H9 (cell line): ENCODE data around the gene DESI2. TPM values are rescaled to one million over a fixed set of nuclear protein-coding genes. Genes with fewer than 3 reads are reported as not detected.
A peak's percentile ranks its signal among the peaks of the same experiment; 100 is the strongest.

Experiments used
- DNase-seq: peaks from one replicate; pipeline ENCODE4 v3.0.0-alpha.2; 2017
- H2AFZ ChIP-seq: one replicate; pipeline ENCODE4 v1.6.1; 2013; ENCODE audit warnings: mild to moderate bottlenecking, low read length, control low read depth, moderate library complexity
- H2AK5ac ChIP-seq: 2 replicates; pipeline ENCODE4 v1.6.1; 2013; ENCODE audit warnings: low read length, control low read depth, mixed read lengths; ENCODE audit not compliant: insufficient read length
- H2BK120ac ChIP-seq: one replicate; pipeline ENCODE4 v1.6.1; 2013; ENCODE audit warnings: low read depth, mild to moderate bottlenecking, low read length, control low read depth, inconsistent platforms; ENCODE audit not compliant: poor library complexity, severe bottlenecking
- H2BK12ac ChIP-seq: 2 replicates; pipeline ENCODE4 v1.6.1; 2013; ENCODE audit warnings: low read length, control low read depth, mixed read lengths, low read depth; ENCODE audit not compliant: insufficient read length
- H2BK15ac ChIP-seq: 2 replicates; pipeline ENCODE4 v1.6.1; 2013; ENCODE audit warnings: low read depth, low read length, control low read depth
- H2BK20ac ChIP-seq: one replicate; pipeline ENCODE4 v1.6.1; 2013; ENCODE audit warnings: low read depth, mild to moderate bottlenecking, low read length, control low read depth, inconsistent platforms; ENCODE audit not compliant: poor library complexity, severe bottlenecking
- H2BK5ac ChIP-seq: 2 replicates; pipeline ENCODE4 v1.6.1; 2013; ENCODE audit warnings: low read length, control low read depth, mixed read lengths; ENCODE audit not compliant: insufficient read length
- H3K14ac ChIP-seq: 2 replicates; pipeline ENCODE4 v1.6.1; 2013; ENCODE audit warnings: low read length, control low read depth; ENCODE audit not compliant: insufficient read depth
- H3K18ac ChIP-seq: 2 replicates; pipeline ENCODE4 v1.6.1; 2013; ENCODE audit warnings: low read depth, mild to moderate bottlenecking, mixed read lengths, low read length, control low read depth; ENCODE audit not compliant: insufficient read length
- H3K23ac ChIP-seq: 2 replicates; pipeline ENCODE4 v1.6.1; 2013; ENCODE audit warnings: low read length, control low read depth, mixed read lengths, low read depth; ENCODE audit not compliant: insufficient read length
- H3K23me2 ChIP-seq: 2 replicates; pipeline ENCODE4 v1.6.1; 2013; ENCODE audit warnings: low read depth, mild to moderate bottlenecking, mixed read lengths, low read length, control low read depth; ENCODE audit not compliant: insufficient read length, poor library complexity, severe bottlenecking
- H3K27ac ChIP-seq: 2 replicates; pipeline ENCODE4 v1.5.1; 2013; ENCODE audit warnings: low read length, control low read depth, mixed read lengths, low read depth; ENCODE audit not compliant: insufficient read length
- H3K27me3 ChIP-seq: 2 replicates; pipeline ENCODE4 v1.6.1; 2013; ENCODE audit warnings: low read length, control low read depth, inconsistent platforms; ENCODE audit not compliant: insufficient read depth
- H3K4ac ChIP-seq: 2 replicates; pipeline ENCODE4 v1.6.1; 2013; ENCODE audit warnings: low read depth, mild to moderate bottlenecking, control low read depth, inconsistent platforms, low read length, moderate library complexity
- H3K4me1 ChIP-seq: 2 replicates; pipeline ENCODE4 v1.6.1; 2013; ENCODE audit warnings: low read length, control low read depth, inconsistent platforms; ENCODE audit not compliant: insufficient read depth
- H3K4me2 ChIP-seq: 2 replicates; pipeline ENCODE4 v1.6.1; 2013; ENCODE audit warnings: low read length, control low read depth, mixed read lengths; ENCODE audit not compliant: insufficient read length, insufficient read depth
- H3K56ac ChIP-seq: 2 replicates; pipeline ENCODE4 v1.6.1; 2013; ENCODE audit warnings: low read depth, mild to moderate bottlenecking, mixed read lengths, low read length, control low read depth; ENCODE audit not compliant: insufficient read length
- H3K79me1 ChIP-seq: 2 replicates; pipeline ENCODE4 v1.6.1; 2013; ENCODE audit warnings: low read depth, mild to moderate bottlenecking, moderate library complexity, low read length, control low read depth, inconsistent platforms; ENCODE audit not compliant: insufficient read depth, poor library complexity, severe bottlenecking
- H3K79me2 ChIP-seq: 2 replicates; pipeline ENCODE4 v1.6.1; 2013; ENCODE audit warnings: low read length, control low read depth, inconsistent platforms; ENCODE audit not compliant: insufficient read depth
- H3K9ac ChIP-seq: 2 replicates; pipeline ENCODE4 v1.6.1; 2013; ENCODE audit warnings: low read length, control low read depth, mixed read lengths; ENCODE audit not compliant: insufficient read length; ENCODE audit errors: extremely low read depth
- H3K9me3 ChIP-seq: one replicate; pipeline ENCODE4 v1.6.1; 2013; ENCODE audit warnings: low read depth, low read length, inconsistent platforms; ENCODE audit not compliant: control insufficient read depth
- H3T11ph ChIP-seq: one replicate; pipeline ENCODE4 v1.6.1; 2013; ENCODE audit warnings: mild to moderate bottlenecking, low read length, control low read depth, inconsistent platforms
- H4K20me1 ChIP-seq: one replicate; pipeline ENCODE4 v1.6.1; 2013; ENCODE audit not compliant: control insufficient read depth, insufficient read length, insufficient read depth
- H4K5ac ChIP-seq: 2 replicates; pipeline ENCODE4 v1.6.1; 2013; ENCODE audit warnings: low read depth, mild to moderate bottlenecking, mixed read lengths, low read length, control low read depth; ENCODE audit not compliant: insufficient read length
- H4K8ac ChIP-seq: replicated peaks from 2 replicates; pipeline ENCODE4 v1.6.1; 2013; ENCODE audit warnings: low read length, control low read depth, mixed read lengths, low read depth; ENCODE audit not compliant: insufficient read length
- H4K91ac ChIP-seq: 2 replicates; pipeline ENCODE4 v1.6.1; 2013; ENCODE audit warnings: low read depth, mild to moderate bottlenecking, moderate library complexity, mixed read lengths, low read length, control low read depth; ENCODE audit not compliant: insufficient read length
- H3K27ac Mint-ChIP-seq, 3 experiments: 2 replicates in 2 of 3; 3 replicates in 1 of 3; pipeline ENCODE4 v1.8.0; 2020 to 2021; ENCODE audit warnings: mixed read lengths in 3 of 3, mild to moderate bottlenecking in 1 of 3, moderate library complexity in 1 of 3
- H3K27me3 Mint-ChIP-seq: 2 replicates; pipeline ENCODE4 v1.8.0; 2021; ENCODE audit warnings: low read depth, mild to moderate bottlenecking, moderate library complexity, mixed read lengths
- H3K36me3 Mint-ChIP-seq, 3 experiments: 2 replicates in 2 of 3; 3 replicates in 1 of 3; pipeline ENCODE4 v1.8.0; 2020 to 2021; ENCODE audit warnings: low read depth in 3 of 3, mixed read lengths in 3 of 3; ENCODE audit not compliant: insufficient read depth in 1 of 3
- H3K4me1 Mint-ChIP-seq, 2 experiments: 2 replicates each; pipeline ENCODE4 v1.8.0; 2020; ENCODE audit warnings: mixed read lengths in 2 of 2
- H3K4me3 Mint-ChIP-seq, 2 experiments: 2 replicates in 1 of 2; 3 replicates in 1 of 2; pipeline ENCODE4 v1.8.0; 2020 to 2021; ENCODE audit warnings: mild to moderate bottlenecking in 2 of 2, mixed read lengths in 2 of 2, moderate library complexity in 1 of 2
- H3K9me3 Mint-ChIP-seq, 2 experiments: 2 replicates in 1 of 2; 3 replicates in 1 of 2; pipeline ENCODE4 v1.8.0; 2020; ENCODE audit warnings: mild to moderate bottlenecking in 2 of 2, mixed read lengths in 2 of 2, moderate library complexity in 1 of 2
- CTCF ChIP-seq: fragments of 200-600 bp; sonication (generic); conservative IDR thresholded peaks from 3 replicates; pipeline ENCODE4 v1.8.0; 2021; ENCODE audit warnings: antibody characterized with exemption, mild to moderate bottlenecking
- WGBS: extraction: QIAGEN DNeasy Blood & Tissue Kit; methylation state at CpG from one replicate; pipeline ENCODE4 v1.1.7; 2013; ENCODE audit warnings: missing lambda C conversion rate, low lambda C conversion rate, mixed read lengths; ENCODE audit not compliant: insufficient read length; ENCODE audit errors: extremely low coverage; 5-methylcytosine and 5-hydroxymethylcytosine counted together
- total RNA-seq: library from RNA; stranded (reverse); gene quantifications from 2 replicates; pipeline ENCODE4 v1.2.1, GENCODE V29; 2021

The DESI2 gene
- total RNA-seq, 1 experiment from 2014 or later = 89.9 TPM

GRCh38 chr1:244636488-244637259 is 16.3 kb upstream of the DESI2 start:
- Histone ChIP-seq H2BK15ac (no peak overlapping the region), H3K18ac (no peak overlapping the region), H3T11ph (no peak overlapping the region), H2AK5ac (no peak overlapping the region), H4K5ac (no peak overlapping the region), H3K56ac (no peak overlapping the region), H3K79me1 (no peaks in the 10 kb centered on the region), H4K8ac (no peak overlapping the region), H3K23ac (no peak overlapping the region), H3K9me3 (no peaks in the 10 kb centered on the region), H3K4me2 (no peak overlapping the region), H3K27me3 (no peaks in the 10 kb centered on the region), H4K91ac (no peak overlapping the region), H3K23me2 (no peaks in the 10 kb centered on the region), H3K14ac (no peak overlapping the region; the same call in 1 of the 2 replicates), H3K27ac (no peak overlapping the region), H4K20me1 (no peaks in the 10 kb centered on the region), H2BK20ac (no peak overlapping the region), H3K79me2 (no peaks in the 10 kb centered on the region), H2BK120ac (no peak overlapping the region), H3K4me1 (no peaks in the 10 kb centered on the region), H3K4ac (no peak overlapping the region), H2BK12ac (no peak overlapping the region), H2AFZ (no peak overlapping the region), H3K9ac (no peak overlapping the region), H2BK5ac (no peak overlapping the region)
- peaks cover 0 to 2% of the 10 kb centered on the region in 2 experiments; a peak in 2 of 5 replicates for H3K9me3 Mint-ChIP-seq
- H3K36me3 Mint-ChIP-seq = peaks cover 0 to 1% (median 0%) of the 10 kb centered on the region in 3 experiments; a peak in 1 of 7 replicates
- TF ChIP-seq CTCF = peak; percentile 37; the same call in 2 of the 3 replicates
- H3K27me3 Mint-ChIP-seq = no peaks in the 10 kb centered on the region
- no peak overlapping the region for H3K27ac Mint-ChIP-seq
- no peaks in the 10 kb centered on the region for H3K4me1 Mint-ChIP-seq
- no peak overlapping the region for H3K4me3 Mint-ChIP-seq
- no CpG with 5 or more reads among the region's 10 CpGs for WGBS
- no peak for DNase-seq
